K562 (cell line): ENCODE data around the gene ZNF410. TPM values are rescaled to one million over a fixed set of nuclear protein-coding genes. Genes with fewer than 3 reads are reported as not detected.
"Not testable (repeated sequence)": the region's sequence is repeated elsewhere in the genome, so short reads cannot be mapped to it uniquely, and the experiment has no call there.

Source experiments
- ATAC-seq: fragments of 200-7000 bp; cut with Tn5 transposase; 3 replicates; pipeline ENCODE4 v1.9.1; 2020; ENCODE audit warnings: moderate library complexity
- BruUV-seq: library from RNA; stranded (reverse); fragments of 400-500 nt; replicated peaks from 2 replicates; lab custom pipeline; 2021; lab: Mats Ljungman, UMichigan
- CTCF ChIA-PET: fragments of 300-600 bp; formaldehyde crosslinking; extraction: SDS; loops from one replicate; lab custom pipeline; 2021; ENCODE audit warnings: low intra/inter-chr PET ratio; lab: Yijun Ruan, JAX
- POLR2A ChIA-PET: fragments of 300-600, 350-650 bp; sonication (Branson Sonifier 250); formaldehyde crosslinking; extraction: SDS; loops from one replicate; lab custom pipeline; 2021; ENCODE audit warnings: antibody characterized with exemption, inconsistent platforms; lab: Yijun Ruan, JAX
- DNase-seq, 4 experiments: peaks; one replicate each; pipeline versions ENCODE4 v3.0.0 to v3.0.0-alpha.2; 2011 to 2018; ENCODE audit warnings: low spot score in 3 of 4, mixed read lengths in 3 of 4; ENCODE audit errors: extremely low read depth in 1 of 4
- FAIRE-seq: peaks from 2 replicates; lab custom pipeline; 2011; peaks lifted over from hg19 to GRCh38; lab: Jason Lieb, UNC
- H2AFZ ChIP-seq: 2 replicates; pipeline ENCODE4 v1.6.0; 2011; ENCODE audit warnings: low read depth, low read length, control low read depth, inconsistent platforms
- H3K27ac ChIP-seq: fragments of 200-600 bp; 3 replicates; pipeline ENCODE4 v1.8.0; 2011; ENCODE audit warnings: low read depth, mild to moderate bottlenecking, control low read depth, inconsistent platforms, low read length, moderate library complexity, mixed read lengths; ENCODE audit errors: extremely low read depth
- H3K27me3 ChIP-seq, 2 experiments: fragments of 300-600 bp in 1 of 2; 2 replicates in 1 of 2; 3 replicates in 1 of 2; pipeline versions ENCODE4 v1.6.0 to v1.8.0; 2011; ENCODE audit warnings: inconsistent platforms in 2 of 2, low read length in 2 of 2, mild to moderate bottlenecking in 1 of 2, mixed read lengths in 1 of 2, moderate library complexity in 1 of 2; ENCODE audit not compliant: control insufficient read depth in 2 of 2, insufficient read depth in 2 of 2
- H3K36me3 ChIP-seq: fragments of 300-600 bp; 3 replicates; pipeline ENCODE4 v1.8.0; 2011; ENCODE audit warnings: mild to moderate bottlenecking, low read length, inconsistent platforms; ENCODE audit not compliant: control insufficient read depth, insufficient read depth
- H3K4me1 ChIP-seq, 2 experiments: fragments of 200-600 bp in 1 of 2; replicated peaks in 1 of 2; 2 replicates in 1 of 2; 3 replicates in 1 of 2; pipeline versions ENCODE4 v1.5.1 to v1.8.0; 2011; ENCODE audit warnings: inconsistent platforms in 2 of 2, low read length in 2 of 2, mild to moderate bottlenecking in 1 of 2, mixed read lengths in 1 of 2, moderate library complexity in 1 of 2; ENCODE audit not compliant: control insufficient read depth in 2 of 2, insufficient read depth in 2 of 2
- H3K4me2 ChIP-seq: 2 replicates; pipeline ENCODE4 v1.6.1; 2011; ENCODE audit warnings: low read length, control low read depth, inconsistent platforms, mixed read lengths; ENCODE audit not compliant: insufficient read depth
- H3K4me3 ChIP-seq: fragments of 200-600 bp; sonication (generic), shearing (Covaris generic); 2 replicates; pipeline ENCODE4 v1.5.1; 2016; ENCODE audit warnings: control low read depth, inconsistent platforms
- H3K79me2 ChIP-seq: fragments of 200-600 bp; 3 replicates; pipeline ENCODE4 v1.8.0; 2011; ENCODE audit warnings: low read length, inconsistent platforms; ENCODE audit not compliant: control insufficient read depth, insufficient read depth
- H3K9ac ChIP-seq, 2 experiments: 2 replicates each; pipeline versions ENCODE4 v1.6.0 to v1.6.1; 2011; ENCODE audit warnings: low read depth in 2 of 2, low read length in 2 of 2, control low read depth in 1 of 2, inconsistent platforms in 1 of 2, mild to moderate bottlenecking in 1 of 2, mixed read lengths in 1 of 2; ENCODE audit not compliant: insufficient read depth in 1 of 2
- H3K9me1 ChIP-seq: one replicate; pipeline ENCODE4 v1.6.0; 2011; ENCODE audit warnings: inconsistent platforms, mild to moderate bottlenecking, low read length, moderate library complexity; ENCODE audit not compliant: control insufficient read depth, insufficient read depth
- H3K9me3 ChIP-seq: replicated peaks from 2 replicates; pipeline ENCODE4 v1.5.1; 2011; ENCODE audit warnings: low read depth, low read length, inconsistent platforms; ENCODE audit not compliant: control insufficient read depth, insufficient read depth
- H4K20me1 ChIP-seq: replicated peaks from 2 replicates; pipeline ENCODE4 v1.6.1; 2011; ENCODE audit warnings: low read length, inconsistent platforms, mixed read lengths; ENCODE audit not compliant: control insufficient read depth, insufficient read depth
- CBFA2T3 ChIP-seq: fragments of 450-650 bp; IDR thresholded peaks from 2 replicates; pipeline ENCODE4 v1.6.1; 2017
- KDM1A ChIP-seq, 2 experiments: fragments of 450-650 bp; IDR thresholded peaks; 2 replicates each; pipeline ENCODE4 v1.6.1; 2016; ENCODE audit warnings: mild to moderate bottlenecking in 2 of 2
- TCF3 ChIP-seq: sonication (generic); formaldehyde crosslinking; IDR thresholded peaks from 2 replicates; pipeline ENCODE4 v1.4.0; 2020; ENCODE audit warnings: mild to moderate bottlenecking, missing genetic modification reagents
- WGBS: fragments of 100-300 bp; shearing (Covaris generic); methylation state at CpG from one replicate; pipeline ENCODE4 v1.1.6; 2016; ENCODE audit warnings: low coverage, mixed read lengths; ENCODE audit not compliant: insufficient coverage; ENCODE audit errors: missing lambda C conversion rate; 5-methylcytosine and 5-hydroxymethylcytosine counted together
- in situ Hi-C: fragments of 300-500 bp; cut with MboI; formaldehyde crosslinking; loops from 4 replicates; pipeline ENCODE4 v1.15.0; 2018; ENCODE audit warnings: inconsistent platforms, mixed read lengths
- intact Hi-C: fragments of 100-400 bp; cut with micrococcal nuclease; formaldehyde crosslinking; loops from 2 replicates; pipeline ENCODE4 v1.14.2; 2022
- polyA plus RNA-seq, 8 experiments: library from polyadenylated mRNA; depleted of rRNA in 4 of 8; stranded (reverse) in 5 of 8; unstranded in 3 of 8; fragments of >200 nt; fragmentation: Nextera tagmentation in 2 of 8; fragmentation: Illumina TruSeq in 1 of 8; extraction: Ambion mirVana in 2 of 8; extraction: Trizol in 1 of 8; gene quantifications; 2 replicates each; pipeline versions ENCODE4 v1.2.1 to v1.2.3, GENCODE V29; 2011 to 2014; ENCODE audit warnings: inconsistent platforms in 1 of 8, missing spikeins in 1 of 8
- total RNA-seq, 7 experiments: library from RNA; depleted of rRNA in 6 of 7; stranded (reverse); fragments of >200 nt in 6 of 7; fragmentation: Illumina TruSeq in 2 of 7; extraction: Trizol in 2 of 7; gene quantifications; 2 replicates each; pipeline versions ENCODE4 v1.2.1 to v1.2.3, GENCODE V29; 2011 to 2021; ENCODE audit warnings: low replicate concordance in 1 of 7
- TF ChIP-seq, protein P1 (sequence below): fragments of 450-650 bp; IDR thresholded peaks from 2 replicates; pipeline ENCODE4 v1.6.1; 2016
- TF ChIP-seq, protein P2 (sequence below), 2 experiments: IDR thresholded peaks in 1 of 2; conservative IDR thresholded peaks in 1 of 2; 2 replicates each; pipeline ENCODE4 v1.6.1; 2016; ENCODE audit warnings: low read depth in 2 of 2, mild to moderate bottlenecking in 1 of 2, missing compliant biosample characterization in 1 of 2, missing genetic modification characterization in 1 of 2, moderate library complexity in 1 of 2

The ZNF410 gene
- total and polyA plus RNA-seq, 9 of the 15 experiments (the other 6 are each of a cell fraction or from before 2014, with no cell fraction given), result 20.5 to 64.8 (median 38.7) TPM

DNA sequence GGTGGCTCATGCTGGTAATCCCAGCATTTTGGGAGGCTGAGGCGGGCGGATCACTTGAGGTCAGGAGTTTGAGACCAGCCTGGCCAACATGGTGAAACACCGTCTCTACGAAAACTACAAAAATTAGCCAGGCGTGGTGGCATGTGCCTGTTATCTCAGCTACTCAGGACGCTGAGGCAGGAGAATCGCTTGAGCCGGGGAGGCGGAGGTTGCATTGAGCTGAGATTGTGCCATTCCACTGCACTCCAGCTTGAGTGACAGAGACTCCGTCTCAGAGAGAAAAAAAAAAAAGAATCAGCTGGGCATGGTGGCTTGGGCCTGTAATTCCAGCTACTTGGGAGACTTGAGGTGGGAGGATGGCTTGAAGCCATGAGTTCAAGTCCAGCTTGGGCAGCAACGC is 16.9 kb upstream of the ZNF410 start:
- H3K4me3 ChIP-seq, H3K9ac ChIP-seq, H3K27ac ChIP-seq, H3K27me3 ChIP-seq, H3K4me2 ChIP-seq, FAIRE-seq, in situ Hi-C loops, H4K20me1 ChIP-seq, BruUV-seq, H2AFZ ChIP-seq, H3K4me1 ChIP-seq, DNase-seq, H3K9me1 ChIP-seq, H3K9me3 ChIP-seq, ATAC-seq, H3K79me2 ChIP-seq, CTCF ChIA-PET: not testable (repeated sequence)
- POLR2A ChIA-PET, result interaction anchor here (0.7 kb wide), 1 partner anchor 9 kb away, joined by 3 read pairs; no protein-coding TSS in a partner anchor
- WGBS, result 37% methylated on average over 9 of the region's 11 CpGs
- peaks cover 17% of the 10 kb centered on the region; the same call in 2 of the 3 replicates for H3K36me3 ChIP-seq
- intact Hi-C loops, result loop anchor here (5.0 kb wide), 1 partner anchor 42 kb away; no protein-coding TSS in a partner anchor
- TF ChIP-seq TCF3 (CRISPR knock-in tag) (peak; percentile 20; the same call in 1 of the 2 replicates), KDM1A (IDR thresholded peaks at IDR 0.05) (peak in 1 of 2 experiments; percentile 46; a peak in 1 of 4 replicates), CBFA2T3 (peak; percentile 66)
- TF ChIP-seq, protein P1, sequence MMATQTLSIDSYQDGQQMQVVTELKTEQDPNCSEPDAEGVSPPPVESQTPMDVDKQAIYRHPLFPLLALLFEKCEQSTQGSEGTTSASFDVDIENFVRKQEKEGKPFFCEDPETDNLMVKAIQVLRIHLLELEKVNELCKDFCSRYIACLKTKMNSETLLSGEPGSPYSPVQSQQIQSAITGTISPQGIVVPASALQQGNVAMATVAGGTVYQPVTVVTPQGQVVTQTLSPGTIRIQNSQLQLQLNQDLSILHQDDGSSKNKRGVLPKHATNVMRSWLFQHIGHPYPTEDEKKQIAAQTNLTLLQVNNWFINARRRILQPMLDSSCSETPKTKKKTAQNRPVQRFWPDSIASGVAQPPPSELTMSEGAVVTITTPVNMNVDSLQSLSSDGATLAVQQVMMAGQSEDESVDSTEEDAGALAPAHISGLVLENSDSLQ, result peak; percentile 77
- TF ChIP-seq, protein P2, sequence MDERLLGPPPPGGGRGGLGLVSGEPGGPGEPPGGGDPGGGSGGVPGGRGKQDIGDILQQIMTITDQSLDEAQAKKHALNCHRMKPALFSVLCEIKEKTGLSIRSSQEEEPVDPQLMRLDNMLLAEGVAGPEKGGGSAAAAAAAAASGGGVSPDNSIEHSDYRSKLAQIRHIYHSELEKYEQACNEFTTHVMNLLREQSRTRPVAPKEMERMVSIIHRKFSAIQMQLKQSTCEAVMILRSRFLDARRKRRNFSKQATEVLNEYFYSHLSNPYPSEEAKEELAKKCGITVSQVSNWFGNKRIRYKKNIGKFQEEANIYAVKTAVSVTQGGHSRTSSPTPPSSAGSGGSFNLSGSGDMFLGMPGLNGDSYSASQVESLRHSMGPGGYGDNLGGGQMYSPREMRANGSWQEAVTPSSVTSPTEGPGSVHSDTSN (CRISPR knock-in tag; IDR thresholded peaks at IDR 0.05; ENCODE audit: low read depth), result not testable (repeated sequence)
- TF ChIP-seq, protein P2 (tag; conservative IDR thresholded peaks at IDR 0.05; ENCODE audit: low read depth), result peak; percentile 34; the same call in 1 of the 2 replicates
